ENCODE measurements around the gene AUTS2.

GRCh38 chr7:70312336-70312735 is 714.1 kb downstream of the AUTS2 start:
- TF ChIP-seq, protein P1, sequence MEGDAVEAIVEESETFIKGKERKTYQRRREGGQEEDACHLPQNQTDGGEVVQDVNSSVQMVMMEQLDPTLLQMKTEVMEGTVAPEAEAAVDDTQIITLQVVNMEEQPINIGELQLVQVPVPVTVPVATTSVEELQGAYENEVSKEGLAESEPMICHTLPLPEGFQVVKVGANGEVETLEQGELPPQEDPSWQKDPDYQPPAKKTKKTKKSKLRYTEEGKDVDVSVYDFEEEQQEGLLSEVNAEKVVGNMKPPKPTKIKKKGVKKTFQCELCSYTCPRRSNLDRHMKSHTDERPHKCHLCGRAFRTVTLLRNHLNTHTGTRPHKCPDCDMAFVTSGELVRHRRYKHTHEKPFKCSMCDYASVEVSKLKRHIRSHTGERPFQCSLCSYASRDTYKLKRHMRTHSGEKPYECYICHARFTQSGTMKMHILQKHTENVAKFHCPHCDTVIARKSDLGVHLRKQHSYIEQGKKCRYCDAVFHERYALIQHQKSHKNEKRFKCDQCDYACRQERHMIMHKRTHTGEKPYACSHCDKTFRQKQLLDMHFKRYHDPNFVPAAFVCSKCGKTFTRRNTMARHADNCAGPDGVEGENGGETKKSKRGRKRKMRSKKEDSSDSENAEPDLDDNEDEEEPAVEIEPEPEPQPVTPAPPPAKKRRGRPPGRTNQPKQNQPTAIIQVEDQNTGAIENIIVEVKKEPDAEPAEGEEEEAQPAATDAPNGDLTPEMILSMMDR (IDR thresholded peaks at IDR 0.05) = no peak
- TF ChIP-seq POLR2AphosphoS5 (IDR thresholded peaks at IDR 0.05) = no peak

All from breast epithelium (tissue), 3 donors.